Measurements from ENCODE around the gene PDZD8. TPM values are rescaled to one million over a fixed set of nuclear protein-coding genes. Genes with fewer than 3 reads are reported as not detected.

PDZD8 gene
- polyA plus RNA-seq, 1 experiment, result 13.6 TPM

DNA sequence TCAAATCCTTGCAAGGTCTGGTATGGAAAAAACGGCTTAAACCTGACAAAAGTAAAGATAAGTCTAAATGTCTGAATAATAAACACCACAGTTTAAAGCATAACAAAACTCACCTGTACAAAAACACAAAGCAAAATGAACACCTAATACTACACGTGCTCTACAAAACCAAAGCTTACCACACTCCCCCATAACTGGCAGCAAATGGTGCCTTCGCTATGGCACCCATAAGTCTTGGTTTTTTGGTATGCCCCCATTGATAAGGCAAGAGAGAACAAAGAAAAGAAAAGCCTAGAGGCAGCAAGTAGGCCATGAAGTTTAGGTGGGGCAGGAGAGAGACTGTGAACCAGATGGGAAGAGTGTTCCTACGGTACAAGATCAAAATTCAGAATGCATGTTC, 34.2 kb downstream of the PDZD8 start:
- ChIA-PET CTCF (no interaction called here), POLR2A (no interaction called here)
- no peak overlapping the region for H3K4me3 ChIP-seq (ENCODE audit: low read depth, low read length)
- H3K36me3 ChIP-seq (ENCODE audit: control insufficient read depth, insufficient read depth, low read length), result no peaks in the 10 kb centered on the region
- no peaks in the 10 kb centered on the region for H3K27me3 ChIP-seq (ENCODE audit: control insufficient read depth, insufficient read depth, low read length)
- TF ChIP-seq, protein P1, sequence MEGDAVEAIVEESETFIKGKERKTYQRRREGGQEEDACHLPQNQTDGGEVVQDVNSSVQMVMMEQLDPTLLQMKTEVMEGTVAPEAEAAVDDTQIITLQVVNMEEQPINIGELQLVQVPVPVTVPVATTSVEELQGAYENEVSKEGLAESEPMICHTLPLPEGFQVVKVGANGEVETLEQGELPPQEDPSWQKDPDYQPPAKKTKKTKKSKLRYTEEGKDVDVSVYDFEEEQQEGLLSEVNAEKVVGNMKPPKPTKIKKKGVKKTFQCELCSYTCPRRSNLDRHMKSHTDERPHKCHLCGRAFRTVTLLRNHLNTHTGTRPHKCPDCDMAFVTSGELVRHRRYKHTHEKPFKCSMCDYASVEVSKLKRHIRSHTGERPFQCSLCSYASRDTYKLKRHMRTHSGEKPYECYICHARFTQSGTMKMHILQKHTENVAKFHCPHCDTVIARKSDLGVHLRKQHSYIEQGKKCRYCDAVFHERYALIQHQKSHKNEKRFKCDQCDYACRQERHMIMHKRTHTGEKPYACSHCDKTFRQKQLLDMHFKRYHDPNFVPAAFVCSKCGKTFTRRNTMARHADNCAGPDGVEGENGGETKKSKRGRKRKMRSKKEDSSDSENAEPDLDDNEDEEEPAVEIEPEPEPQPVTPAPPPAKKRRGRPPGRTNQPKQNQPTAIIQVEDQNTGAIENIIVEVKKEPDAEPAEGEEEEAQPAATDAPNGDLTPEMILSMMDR (IDR thresholded peaks at IDR 0.05; ENCODE audit: insufficient read depth, low read depth, low read length), result no peak
- no peak for DNase-seq (ENCODE audit: low read depth)

DNA sequence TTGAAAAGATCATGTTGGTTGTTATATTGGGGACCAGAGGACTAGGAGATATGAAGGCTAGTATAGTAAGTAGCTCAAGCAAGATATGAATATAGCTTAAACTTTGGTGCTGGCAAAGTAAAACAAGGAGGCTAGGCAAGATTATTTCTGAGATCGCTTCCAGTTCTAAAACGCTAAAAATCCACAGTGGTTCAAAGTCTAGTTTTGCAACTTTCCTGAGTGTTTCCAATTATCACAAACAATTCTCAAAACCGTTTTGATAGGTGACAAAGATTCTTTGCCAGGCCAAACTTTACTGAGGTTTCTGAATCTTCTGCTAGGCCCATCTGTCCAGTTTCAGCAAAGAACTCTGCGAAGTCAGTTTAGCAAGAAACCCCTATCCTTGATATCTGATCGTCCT, 35.3 kb downstream of the PDZD8 start:
- H3K36me3 ChIP-seq (ENCODE audit: control insufficient read depth, insufficient read depth, low read length), result no peaks in the 10 kb centered on the region
- TF ChIP-seq, protein P1 (IDR thresholded peaks at IDR 0.05; ENCODE audit: insufficient read depth, low read depth, low read length), result no peak
- DNase-seq (ENCODE audit: low read depth), result no peak
- H3K27me3 ChIP-seq (ENCODE audit: control insufficient read depth, insufficient read depth, low read length), result no peaks in the 10 kb centered on the region
- POLR2A ChIA-PET, result no interaction called here
- CTCF ChIA-PET, result interaction anchor here (1.4 to 2.0 kb wide), 2 partner anchors 21 to 123 kb away, joined by 4 to 6 read pairs; no protein-coding TSS in a partner anchor
- no peak overlapping the region for H3K4me3 ChIP-seq (ENCODE audit: low read depth, low read length)

DNA sequence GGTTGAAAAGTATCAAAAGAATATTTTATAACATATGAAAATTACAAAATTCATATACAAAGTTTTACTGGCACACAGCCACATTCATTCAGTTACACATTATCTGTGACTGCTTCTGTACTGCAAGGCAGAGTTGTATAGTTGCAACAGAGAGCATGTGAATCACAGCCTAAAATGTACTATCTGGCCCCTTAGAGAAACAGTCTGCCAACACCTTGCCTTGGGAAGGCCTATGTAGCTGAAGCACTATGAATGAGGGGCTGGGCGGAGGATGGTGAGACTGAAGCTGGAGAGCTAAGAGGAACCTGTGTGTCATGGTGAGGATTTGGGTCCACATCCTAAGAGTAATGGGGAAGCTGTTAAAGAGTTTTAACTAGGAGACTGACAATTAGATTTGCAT, 35.7 kb downstream of the PDZD8 start:
- Histone ChIP-seq H3K4me3 (ENCODE audit: low read depth, low read length) (no peak overlapping the region), H3K27me3 (ENCODE audit: control insufficient read depth, insufficient read depth, low read length) (no peaks in the 10 kb centered on the region), H3K36me3 (ENCODE audit: control insufficient read depth, insufficient read depth, low read length) (no peaks in the 10 kb centered on the region)
- no peak for DNase-seq (ENCODE audit: low read depth)
- TF ChIP-seq, protein P1 (IDR thresholded peaks at IDR 0.05; ENCODE audit: insufficient read depth, low read depth, low read length), result no peak
- CTCF ChIA-PET, result interaction anchor here (0.9 to 2.0 kb wide), 3 partner anchors 10 to 123 kb away, joined by 3 to 6 read pairs (median 4); no protein-coding TSS in a partner anchor
- POLR2A ChIA-PET, result no interaction called here

DNA sequence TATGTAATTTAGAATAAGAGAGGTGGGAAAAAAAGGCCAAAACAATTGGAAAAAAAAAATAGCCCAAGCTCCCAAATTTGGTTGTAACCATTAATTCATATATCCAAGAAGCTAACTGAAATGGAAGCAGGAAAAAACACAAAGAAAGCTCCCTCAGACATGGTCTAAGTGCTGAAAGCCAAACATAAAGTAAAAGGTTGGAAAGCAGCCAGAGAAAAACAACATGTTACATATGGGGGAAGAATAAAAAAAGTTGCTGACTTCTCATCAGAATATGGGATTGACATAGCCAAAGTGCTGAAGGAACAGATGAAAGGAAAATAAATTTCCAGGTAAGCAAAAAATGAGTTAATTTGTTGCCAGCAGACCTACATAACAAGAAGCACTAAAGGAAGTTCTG, 40.3 kb downstream of the PDZD8 start:
- TF ChIP-seq, protein P1 (IDR thresholded peaks at IDR 0.05; ENCODE audit: insufficient read depth, low read depth, low read length), result no peak
- H3K27me3 ChIP-seq (ENCODE audit: control insufficient read depth, insufficient read depth, low read length), result no peaks in the 10 kb centered on the region
- H3K4me3 ChIP-seq (ENCODE audit: low read depth, low read length), result no peak overlapping the region
- no peaks in the 10 kb centered on the region for H3K36me3 ChIP-seq (ENCODE audit: control insufficient read depth, insufficient read depth, low read length)
- POLR2A ChIA-PET, result no interaction called here
- CTCF ChIA-PET, result no interaction called here
- no peak for DNase-seq (ENCODE audit: low read depth)

DNA sequence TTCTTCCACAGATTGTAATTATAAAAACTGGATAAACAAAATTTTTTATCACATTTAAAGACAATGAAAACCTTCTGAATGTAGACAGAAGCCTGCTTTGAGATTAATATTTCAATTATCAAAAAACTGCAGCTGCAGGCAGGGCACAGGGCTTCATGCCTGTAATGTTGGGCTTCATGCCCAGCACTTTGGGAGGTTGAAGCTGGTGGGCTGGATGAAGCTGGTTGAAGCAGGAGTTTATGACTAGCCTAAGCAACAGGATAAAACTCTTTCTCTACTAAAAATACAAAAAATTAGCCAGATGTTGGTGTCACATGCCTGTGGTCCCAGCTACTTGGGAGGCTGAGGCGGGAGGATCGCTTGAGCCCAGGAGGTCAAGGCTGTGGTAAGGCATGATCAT, 41.2 kb downstream of the PDZD8 start:
- Histone ChIP-seq H3K4me3 (ENCODE audit: low read depth, low read length) (no peak overlapping the region), H3K36me3 (ENCODE audit: control insufficient read depth, insufficient read depth, low read length) (no peaks in the 10 kb centered on the region), H3K27me3 (ENCODE audit: control insufficient read depth, insufficient read depth, low read length) (no peaks in the 10 kb centered on the region)
- POLR2A ChIA-PET, result no interaction called here
- CTCF ChIA-PET, result interaction anchor here (1.9 kb wide), 1 partner anchor 14 kb away, joined by 7 read pairs; no protein-coding TSS in a partner anchor
- TF ChIP-seq, protein P1 (IDR thresholded peaks at IDR 0.05; ENCODE audit: insufficient read depth, low read depth, low read length), result no peak
- no peak for DNase-seq (ENCODE audit: low read depth)
